HEK293 (cell line): ENCODE data around the gene YWHAB.

ENCODE experiments used
- CTCF ChIA-PET: fragments of 350-600 bp; formaldehyde crosslinking; extraction: SDS; loops from one replicate; lab custom pipeline; 2021; ENCODE audit warnings: antibody characterized with exemption; lab: Yijun Ruan, JAX
- POLR2A ChIA-PET: fragments of 300-600 bp; formaldehyde crosslinking; extraction: SDS; loops from one replicate; lab custom pipeline; 2020; ENCODE audit warnings: antibody characterized with exemption, inconsistent platforms; lab: Yijun Ruan, JAX
- H3K27ac ChIP-seq: fragments of 200-500 bp; sonication (Bioruptor generic); 2 replicates; pipeline ENCODE4 v1.5.1; 2014; ENCODE audit warnings: low read depth, low read length, control low read depth, inconsistent platforms; ENCODE audit errors: extremely low read depth
- H3K36me3 ChIP-seq, 2 experiments: fragments of 200-500 bp in 1 of 2; sonication (Bioruptor generic) in 1 of 2; 1 replicate in 1 of 2; 2 replicates in 1 of 2; pipeline ENCODE4 v1.5.1; 2014 to 2017; ENCODE audit warnings: inconsistent platforms in 2 of 2, low read length in 2 of 2; ENCODE audit not compliant: control insufficient read depth in 2 of 2, insufficient read depth in 1 of 2
- H3K4me1 ChIP-seq: fragments of 200-500 bp; sonication (Bioruptor generic); 2 replicates; pipeline ENCODE4 v1.5.1; 2014; ENCODE audit warnings: mild to moderate bottlenecking, low read length, inconsistent platforms; ENCODE audit not compliant: control insufficient read depth, insufficient read depth
- H3K4me3 ChIP-seq: 2 replicates; pipeline ENCODE4 v1.5.1; 2011; ENCODE audit warnings: low read depth, mild to moderate bottlenecking, control low read depth, low read length, moderate library complexity
- H3K9me3 ChIP-seq: fragments of 200-500 bp; sonication (Bioruptor generic); 2 replicates; pipeline ENCODE4 v1.5.1; 2014; ENCODE audit warnings: low read depth, low read length, inconsistent platforms; ENCODE audit not compliant: control insufficient read depth, insufficient read depth
- BCL11A ChIP-seq: fragments of 450-650 bp; formaldehyde crosslinking; IDR thresholded peaks from 2 replicates; pipeline ENCODE4 v1.5.1; 2016; ENCODE audit warnings: low read depth, missing biosample characterization, missing genetic modification characterization
- EGR2 ChIP-seq: fragments of 450-650 bp; formaldehyde crosslinking; IDR thresholded peaks from 2 replicates; pipeline ENCODE4 v1.5.1; 2016; ENCODE audit warnings: low read depth, missing biosample characterization, missing genetic modification characterization
- PRDM1 ChIP-seq: fragments of 450-650 bp; formaldehyde crosslinking; IDR thresholded peaks from 2 replicates; pipeline ENCODE4; 2016; ENCODE audit warnings: missing biosample characterization, missing genetic modification characterization
- PRDM6 ChIP-seq: fragments of 450-650 bp; formaldehyde crosslinking; IDR thresholded peaks from 2 replicates; pipeline ENCODE4 v1.5.1; 2017; ENCODE audit warnings: missing biosample characterization, missing genetic modification characterization
- ZNF121 ChIP-seq: fragments of 450-650 bp; formaldehyde crosslinking; IDR thresholded peaks from 2 replicates; pipeline ENCODE4 v1.5.1; 2016; ENCODE audit warnings: missing biosample characterization, missing genetic modification characterization
- ZNF138 ChIP-seq: fragments of 450-650 bp; formaldehyde crosslinking; IDR thresholded peaks from 2 replicates; pipeline ENCODE4 v1.5.1; 2016; ENCODE audit warnings: missing biosample characterization, missing genetic modification characterization, borderline replicate concordance
- ZNF211 ChIP-seq: fragments of 450-650 bp; formaldehyde crosslinking; IDR thresholded peaks from 2 replicates; pipeline ENCODE4 v1.5.1; 2016; ENCODE audit warnings: low read depth, missing biosample characterization, missing genetic modification characterization
- ZNF221 ChIP-seq: fragments of 450-650 bp; formaldehyde crosslinking; IDR thresholded peaks from 2 replicates; pipeline ENCODE4 v1.5.1; 2017; ENCODE audit warnings: missing biosample characterization, missing genetic modification characterization, borderline replicate concordance
- ZNF26 ChIP-seq: fragments of 450-650 bp; formaldehyde crosslinking; IDR thresholded peaks from 2 replicates; pipeline ENCODE4 v1.5.1; 2016; ENCODE audit warnings: missing biosample characterization, missing genetic modification characterization
- ZNF335 ChIP-seq: fragments of 450-650 bp; formaldehyde crosslinking; conservative IDR thresholded peaks from 2 replicates; pipeline ENCODE4 v1.5.1; 2016; ENCODE audit warnings: missing biosample characterization, missing genetic modification characterization
- ZNF398 ChIP-seq: fragments of 450-650 bp; formaldehyde crosslinking; IDR thresholded peaks from 2 replicates; pipeline ENCODE4 v1.5.1; 2017; ENCODE audit warnings: missing biosample characterization, missing genetic modification characterization
- ZNF433 ChIP-seq: fragments of 450-650 bp; formaldehyde crosslinking; IDR thresholded peaks from 2 replicates; pipeline ENCODE4 v1.5.1; 2016; ENCODE audit warnings: missing biosample characterization, missing genetic modification characterization, low read depth
- ZNF560 ChIP-seq: fragments of 450-650 bp; formaldehyde crosslinking; IDR thresholded peaks from 2 replicates; pipeline ENCODE4 v1.5.1; 2017; ENCODE audit warnings: missing biosample characterization, missing genetic modification characterization, borderline replicate concordance
- ZNF660 ChIP-seq: fragments of 450-650 bp; IDR thresholded peaks from 2 replicates; pipeline ENCODE4 v1.5.1; 2018; ENCODE audit warnings: missing biosample characterization, mild to moderate bottlenecking, missing genetic modification characterization
- ZNF664 ChIP-seq: fragments of 450-650 bp; formaldehyde crosslinking; IDR thresholded peaks from 2 replicates; pipeline ENCODE4 v1.5.1; 2016; ENCODE audit warnings: missing biosample characterization, missing genetic modification characterization
- ZNF791 ChIP-seq: fragments of 450-650 bp; formaldehyde crosslinking; IDR thresholded peaks from 2 replicates; pipeline ENCODE4 v1.5.1; 2016; ENCODE audit warnings: missing biosample characterization, missing genetic modification characterization
- ZNF792 ChIP-seq: fragments of 450-650 bp; formaldehyde crosslinking; IDR thresholded peaks from 2 replicates; pipeline ENCODE4 v1.5.1; 2016; ENCODE audit warnings: missing biosample characterization, missing genetic modification characterization
- ZSCAN4 ChIP-seq: fragments of 450-650 bp; formaldehyde crosslinking; IDR thresholded peaks from 2 replicates; pipeline ENCODE4 v1.5.1; 2017; ENCODE audit warnings: missing biosample characterization, missing genetic modification characterization
- ZXDB ChIP-seq: fragments of 450-650 bp; formaldehyde crosslinking; IDR thresholded peaks from 2 replicates; pipeline ENCODE4 v1.5.1; 2016; ENCODE audit warnings: missing biosample characterization, missing genetic modification characterization
- TF ChIP-seq, protein P1 (sequence below): fragments of 450-650 bp; formaldehyde crosslinking; IDR thresholded peaks from 2 replicates; pipeline ENCODE4 v1.5.1; 2016; ENCODE audit warnings: missing biosample characterization, missing genetic modification characterization
- TF ChIP-seq, protein P2 (sequence below): fragments of 450-650 bp; formaldehyde crosslinking; IDR thresholded peaks from 2 replicates; pipeline ENCODE4 v1.5.1; 2016; ENCODE audit warnings: missing biosample characterization, missing genetic modification characterization
- TF ChIP-seq, protein P3 (sequence below): fragments of 450-650 bp; formaldehyde crosslinking; IDR thresholded peaks from 2 replicates; pipeline ENCODE4 v1.5.0; 2017; ENCODE audit warnings: missing biosample characterization, missing genetic modification characterization, borderline replicate concordance

Gene YWHAB

DNA sequence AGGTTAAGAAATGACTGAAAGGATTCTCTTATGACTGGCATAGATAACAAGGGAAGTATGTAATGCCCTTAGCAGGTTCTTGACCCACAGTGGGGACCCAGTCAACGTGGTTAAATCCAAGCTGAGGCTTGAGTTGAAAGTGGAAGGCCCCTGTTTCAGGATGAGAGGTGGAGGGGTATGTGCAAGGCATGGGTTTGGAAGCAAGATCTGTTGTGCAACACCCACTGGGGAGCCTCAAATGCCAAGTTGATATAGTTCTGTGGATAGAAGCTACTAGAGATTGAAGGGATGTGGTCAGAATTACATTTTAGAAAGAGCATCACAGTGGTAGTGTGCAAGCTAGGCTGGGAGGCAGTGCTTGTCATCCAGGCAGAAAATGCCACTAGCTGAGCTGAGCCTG lies 29.4 kb downstream of the YWHAB start (continued):
- TF ChIP-seq ZNF433 = no peak
- TF ChIP-seq ZSCAN4 (tag by site-specific recombination) = no peak
- no peak for TF ChIP-seq ZNF121 (tag by site-specific recombination)

GRCh38 chr20:44916586-44916985 lies 31.1 kb downstream of the YWHAB start:
- TF ChIP-seq ZNF791 (tag by site-specific recombination) (no peak), ZNF560 (tag by site-specific recombination) (no peak), ZNF398 (no peak), PRDM1 (tag by site-specific recombination) (no peak), BCL11A (no peak), ZNF792 (tag by site-specific recombination) (no peak), ZXDB (no peak), EGR2 (no peak)
- TF ChIP-seq, protein P1, sequence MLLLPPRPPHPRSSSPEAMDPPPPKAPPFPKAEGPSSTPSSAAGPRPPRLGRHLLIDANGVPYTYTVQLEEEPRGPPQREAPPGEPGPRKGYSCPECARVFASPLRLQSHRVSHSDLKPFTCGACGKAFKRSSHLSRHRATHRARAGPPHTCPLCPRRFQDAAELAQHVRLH (tag by site-specific recombination) = no peak
- POLR2A ChIA-PET = no interaction called here
- Histone ChIP-seq H3K36me3 (peaks cover 4 to 83% of the 10 kb centered on the region in 2 experiments; a peak in 2 of 3 replicates), H3K4me1 (no peaks in the 10 kb centered on the region), H3K27ac (no peak overlapping the region), H3K9me3 (no peaks in the 10 kb centered on the region), H3K4me3 (no peak overlapping the region)
- CTCF ChIA-PET = no interaction called here

DNA sequence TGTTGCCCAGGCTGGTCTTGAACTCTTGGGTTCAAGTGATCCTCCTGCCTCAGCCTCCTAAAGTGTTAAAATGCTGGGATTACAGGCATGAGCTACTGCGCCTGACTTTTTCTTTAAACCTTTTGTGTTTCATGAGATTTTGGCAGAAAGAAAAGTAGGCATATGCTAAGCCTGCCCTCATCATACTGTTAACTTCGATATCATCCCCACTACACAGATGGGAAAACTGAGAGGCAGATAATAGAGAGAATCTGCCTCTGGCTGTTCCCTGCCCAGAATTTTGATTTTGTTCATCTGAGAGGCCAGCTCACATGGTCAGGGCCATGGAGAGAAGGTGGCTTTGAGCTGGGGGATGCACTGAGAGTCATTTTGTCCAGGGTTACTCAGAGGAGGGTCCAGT lies 31.9 kb downstream of the YWHAB start:
- Histone ChIP-seq H3K4me3 (no peak overlapping the region), H3K27ac (no peak overlapping the region), H3K9me3 (no peaks in the 10 kb centered on the region), H3K36me3 (peaks cover 8 to 81% of the 10 kb centered on the region in 2 experiments; a peak in 2 of 3 replicates), H3K4me1 (no peaks in the 10 kb centered on the region)
- ChIA-PET POLR2A (no interaction called here), CTCF (interaction anchor here (0.6 kb wide), 1 partner anchor 30 kb away, joined by 3 read pairs; no protein-coding TSS in a partner anchor)
- TF ChIP-seq ZNF211 (no peak), ZNF26 (tag by site-specific recombination) (no peak), ZNF138 (tag by site-specific recombination) (no peak), ZNF664 (tag by site-specific recombination) (no peak), PRDM6 (tag by site-specific recombination) (no peak), ZNF221 (no peak), ZNF660 (no peak), ZNF335 (tag by site-specific recombination) (no peak)
- TF ChIP-seq, protein P2, sequence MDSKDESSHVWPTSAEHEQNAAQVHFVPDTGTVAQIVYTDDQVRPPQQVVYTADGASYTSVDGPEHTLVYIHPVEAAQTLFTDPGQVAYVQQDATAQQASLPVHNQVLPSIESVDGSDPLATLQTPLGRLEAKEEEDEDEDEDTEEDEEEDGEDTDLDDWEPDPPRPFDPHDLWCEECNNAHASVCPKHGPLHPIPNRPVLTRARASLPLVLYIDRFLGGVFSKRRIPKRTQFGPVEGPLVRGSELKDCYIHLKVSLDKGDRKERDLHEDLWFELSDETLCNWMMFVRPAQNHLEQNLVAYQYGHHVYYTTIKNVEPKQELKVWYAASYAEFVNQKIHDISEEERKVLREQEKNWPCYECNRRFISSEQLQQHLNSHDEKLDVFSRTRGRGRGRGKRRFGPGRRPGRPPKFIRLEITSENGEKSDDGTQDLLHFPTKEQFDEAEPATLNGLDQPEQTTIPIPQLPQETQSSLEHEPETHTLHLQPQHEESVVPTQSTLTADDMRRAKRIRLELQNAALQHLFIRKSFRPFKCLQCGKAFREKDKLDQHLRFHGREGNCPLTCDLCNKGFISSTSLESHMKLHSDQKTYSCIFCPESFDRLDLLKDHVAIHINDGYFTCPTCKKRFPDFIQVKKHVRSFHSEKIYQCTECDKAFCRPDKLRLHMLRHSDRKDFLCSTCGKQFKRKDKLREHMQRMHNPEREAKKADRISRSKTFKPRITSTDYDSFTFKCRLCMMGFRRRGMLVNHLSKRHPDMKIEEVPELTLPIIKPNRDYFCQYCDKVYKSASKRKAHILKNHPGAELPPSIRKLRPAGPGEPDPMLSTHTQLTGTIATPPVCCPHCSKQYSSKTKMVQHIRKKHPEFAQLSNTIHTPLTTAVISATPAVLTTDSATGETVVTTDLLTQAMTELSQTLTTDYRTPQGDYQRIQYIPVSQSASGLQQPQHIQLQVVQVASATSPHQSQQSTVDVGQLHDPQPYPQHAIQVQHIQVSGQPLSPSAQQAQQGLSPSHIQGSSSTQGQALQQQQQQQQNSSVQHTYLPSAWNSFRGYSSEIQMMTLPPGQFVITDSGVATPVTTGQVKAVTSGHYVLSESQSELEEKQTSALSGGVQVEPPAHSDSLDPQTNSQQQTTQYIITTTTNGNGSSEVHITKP (tag by site-specific recombination) = no peak
- TF ChIP-seq, protein P3, sequence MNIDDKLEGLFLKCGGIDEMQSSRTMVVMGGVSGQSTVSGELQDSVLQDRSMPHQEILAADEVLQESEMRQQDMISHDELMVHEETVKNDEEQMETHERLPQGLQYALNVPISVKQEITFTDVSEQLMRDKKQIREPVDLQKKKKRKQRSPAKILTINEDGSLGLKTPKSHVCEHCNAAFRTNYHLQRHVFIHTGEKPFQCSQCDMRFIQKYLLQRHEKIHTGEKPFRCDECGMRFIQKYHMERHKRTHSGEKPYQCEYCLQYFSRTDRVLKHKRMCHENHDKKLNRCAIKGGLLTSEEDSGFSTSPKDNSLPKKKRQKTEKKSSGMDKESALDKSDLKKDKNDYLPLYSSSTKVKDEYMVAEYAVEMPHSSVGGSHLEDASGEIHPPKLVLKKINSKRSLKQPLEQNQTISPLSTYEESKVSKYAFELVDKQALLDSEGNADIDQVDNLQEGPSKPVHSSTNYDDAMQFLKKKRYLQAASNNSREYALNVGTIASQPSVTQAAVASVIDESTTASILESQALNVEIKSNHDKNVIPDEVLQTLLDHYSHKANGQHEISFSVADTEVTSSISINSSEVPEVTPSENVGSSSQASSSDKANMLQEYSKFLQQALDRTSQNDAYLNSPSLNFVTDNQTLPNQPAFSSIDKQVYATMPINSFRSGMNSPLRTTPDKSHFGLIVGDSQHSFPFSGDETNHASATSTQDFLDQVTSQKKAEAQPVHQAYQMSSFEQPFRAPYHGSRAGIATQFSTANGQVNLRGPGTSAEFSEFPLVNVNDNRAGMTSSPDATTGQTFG = no peak
